C1 segment of cervical spinal cord (tissue), 14 donors: Measurements from ENCODE around the gene PARP15.
"Not testable (repeated sequence)": the region's sequence is repeated elsewhere in the genome, so short reads cannot be mapped to it uniquely, and the experiment has no call there.

Experiments
- DNase-seq, 14 donors: peaks; one replicate each; lab custom pipeline; 2025; lab: John Stamatoyannopoulos, UW

The PARP15 gene

GRCh38 chr3:122577409-122578031, at the start of gene PARP15:
Gene PARP15, plus strand, starts transcription at chr3:122577650. Its CDS starts 18 bp downstream, at chr3:122577668.
- no peak for DNase-seq

- DNase-seq = no peak
Observed at GRCh38 chr3:122530164-122530563, 47.3 kb upstream of the PARP15 start.

- DNase-seq = no peak
Observed at GRCh38 chr3:122533480-122533879, 44.0 kb upstream of the PARP15 start.

GRCh38 chr3:122533931-122534334, 43.5 kb upstream of the PARP15 start:
- no peak for DNase-seq

GRCh38 chr3:122535964-122536631, 41.4 kb upstream of the PARP15 start:
- no peak for DNase-seq

- no peak for DNase-seq
Observed at GRCh38 chr3:122536632-122537001, 40.8 kb upstream of the PARP15 start.

- DNase-seq = no peak
Observed at GRCh38 chr3:122538956-122539490, 38.4 kb upstream of the PARP15 start.

- no peak for DNase-seq
Observed at GRCh38 chr3:122546151-122546550, 31.3 kb upstream of the PARP15 start.

- DNase-seq = no peak
Observed at GRCh38 chr3:122548076-122548475, 29.4 kb upstream of the PARP15 start.

GRCh38 chr3:122548619-122549018, 28.8 kb upstream of the PARP15 start:
- no peak for DNase-seq

- no peak for DNase-seq
Observed at GRCh38 chr3:122553171-122553570, 24.3 kb upstream of the PARP15 start.

GRCh38 chr3:122555275-122556071, 22.0 kb upstream of the PARP15 start:
- no peak for DNase-seq

- DNase-seq = no peak
Observed at GRCh38 chr3:122557356-122557755, 20.1 kb upstream of the PARP15 start.

GRCh38 chr3:122558605-122559004, 18.8 kb upstream of the PARP15 start:
- DNase-seq = no peak

- DNase-seq = no peak
Observed at GRCh38 chr3:122559906-122560305, 17.5 kb upstream of the PARP15 start.

- DNase-seq = no peak
Observed at GRCh38 chr3:122560680-122561079, 16.8 kb upstream of the PARP15 start.

- no peak for DNase-seq
Observed at GRCh38 chr3:122562923-122563716, 14.3 kb upstream of the PARP15 start.

GRCh38 chr3:122563717-122564025, 13.8 kb upstream of the PARP15 start:
- DNase-seq = peak in 5 of 14 donors; percentile 13 to 42 (median 20)

GRCh38 chr3:122564155-122564912, 13.1 kb upstream of the PARP15 start, which contains the start of the genes DTX3L and PARP9:
Gene DTX3L, plus strand, starts transcription at chr3:122564338. Its CDS starts 89 bp downstream, at chr3:122564427.
Gene PARP9, minus strand, starts transcription at chr3:122564300. Its CDS starts 4,680 bp downstream, at chr3:122559620.
- DNase-seq = peak in 13 of 14 donors; percentile 15 to 90 (median 72)

GRCh38 chr3:122568131-122568530, 9.3 kb upstream of the PARP15 start:
- DNase-seq = not testable (repeated sequence)

- DNase-seq = no peak
Observed at GRCh38 chr3:122568755-122569154, 8.7 kb upstream of the PARP15 start.
